Fibroblast of pulmonary artery (primary cell): ENCODE results near the gene RPL12.

Source experiments
- DNase-seq: peaks from one replicate; pipeline ENCODE4 v3.0.0-alpha.2; 2010; ENCODE audit warnings: low read depth
- H3K4me3 ChIP-seq: replicated peaks from 2 replicates; pipeline ENCODE4 v1.5.1; 2011; ENCODE audit warnings: low read depth, mild to moderate bottlenecking, control low read depth, low read length, moderate library complexity
- TF ChIP-seq, protein P1 (sequence below): IDR thresholded peaks from 2 replicates; pipeline ENCODE4 v1.5.1; 2011; ENCODE audit warnings: mild to moderate bottlenecking, control low read depth, low read length, inconsistent platforms; ENCODE audit errors: missing control alignments

The RPL12 gene

DNA sequence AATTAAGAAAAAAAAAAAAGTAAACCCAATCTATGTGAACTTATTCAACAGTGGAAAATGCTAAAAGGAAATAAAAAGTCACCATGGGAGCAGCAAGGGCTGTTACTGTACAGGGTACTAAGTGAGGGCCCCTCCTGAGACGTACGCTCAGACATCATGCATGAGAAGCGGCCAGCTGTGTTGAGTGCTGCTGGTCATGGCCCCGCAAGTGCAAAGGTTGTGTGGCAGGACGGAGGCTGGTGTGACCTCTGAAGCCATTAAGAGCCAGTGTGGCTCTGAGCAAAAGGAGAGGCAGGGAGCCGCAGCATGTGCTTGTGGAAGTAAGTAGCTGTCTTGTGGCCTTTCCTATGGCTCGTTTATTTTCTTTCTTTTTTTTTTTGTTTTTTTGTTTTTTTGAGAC is 30.1 kb downstream of the RPL12 start:
- no peak overlapping the region for H3K4me3 ChIP-seq
- TF ChIP-seq, protein P1, sequence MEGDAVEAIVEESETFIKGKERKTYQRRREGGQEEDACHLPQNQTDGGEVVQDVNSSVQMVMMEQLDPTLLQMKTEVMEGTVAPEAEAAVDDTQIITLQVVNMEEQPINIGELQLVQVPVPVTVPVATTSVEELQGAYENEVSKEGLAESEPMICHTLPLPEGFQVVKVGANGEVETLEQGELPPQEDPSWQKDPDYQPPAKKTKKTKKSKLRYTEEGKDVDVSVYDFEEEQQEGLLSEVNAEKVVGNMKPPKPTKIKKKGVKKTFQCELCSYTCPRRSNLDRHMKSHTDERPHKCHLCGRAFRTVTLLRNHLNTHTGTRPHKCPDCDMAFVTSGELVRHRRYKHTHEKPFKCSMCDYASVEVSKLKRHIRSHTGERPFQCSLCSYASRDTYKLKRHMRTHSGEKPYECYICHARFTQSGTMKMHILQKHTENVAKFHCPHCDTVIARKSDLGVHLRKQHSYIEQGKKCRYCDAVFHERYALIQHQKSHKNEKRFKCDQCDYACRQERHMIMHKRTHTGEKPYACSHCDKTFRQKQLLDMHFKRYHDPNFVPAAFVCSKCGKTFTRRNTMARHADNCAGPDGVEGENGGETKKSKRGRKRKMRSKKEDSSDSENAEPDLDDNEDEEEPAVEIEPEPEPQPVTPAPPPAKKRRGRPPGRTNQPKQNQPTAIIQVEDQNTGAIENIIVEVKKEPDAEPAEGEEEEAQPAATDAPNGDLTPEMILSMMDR = no peak
- no peak for DNase-seq

- H3K4me3 ChIP-seq = no peak overlapping the region
- no peak for DNase-seq
- TF ChIP-seq, protein P1 = no peak
These were observed 31.9 kb downstream of the RPL12 start for GRCh38 chr9:127419348-127419747.

DNA sequence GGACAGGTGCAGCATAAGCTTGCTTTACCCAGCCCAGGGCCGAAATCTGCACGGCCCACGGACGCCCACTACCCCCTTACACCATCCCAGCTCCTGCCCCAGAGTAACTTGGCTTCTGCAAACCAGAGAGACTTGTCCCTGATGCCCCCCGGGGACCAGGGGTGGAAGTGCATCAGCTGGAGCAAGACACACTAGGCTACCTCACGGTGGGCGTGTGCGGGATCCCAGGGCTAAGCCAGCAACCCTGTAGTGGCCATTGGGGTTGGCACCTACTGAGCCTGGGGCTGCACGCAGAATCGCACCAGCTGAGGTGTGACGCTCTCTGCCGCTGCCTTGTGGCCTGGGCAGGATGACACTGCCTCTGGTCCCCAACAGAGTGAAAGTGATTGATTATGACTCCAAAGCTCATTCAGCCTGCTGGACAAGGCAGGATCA is 33.2 kb downstream of the RPL12 start:
- no peak overlapping the region for H3K4me3 ChIP-seq
- TF ChIP-seq, protein P1 = peak; percentile 18
- DNase-seq = no peak

DNA sequence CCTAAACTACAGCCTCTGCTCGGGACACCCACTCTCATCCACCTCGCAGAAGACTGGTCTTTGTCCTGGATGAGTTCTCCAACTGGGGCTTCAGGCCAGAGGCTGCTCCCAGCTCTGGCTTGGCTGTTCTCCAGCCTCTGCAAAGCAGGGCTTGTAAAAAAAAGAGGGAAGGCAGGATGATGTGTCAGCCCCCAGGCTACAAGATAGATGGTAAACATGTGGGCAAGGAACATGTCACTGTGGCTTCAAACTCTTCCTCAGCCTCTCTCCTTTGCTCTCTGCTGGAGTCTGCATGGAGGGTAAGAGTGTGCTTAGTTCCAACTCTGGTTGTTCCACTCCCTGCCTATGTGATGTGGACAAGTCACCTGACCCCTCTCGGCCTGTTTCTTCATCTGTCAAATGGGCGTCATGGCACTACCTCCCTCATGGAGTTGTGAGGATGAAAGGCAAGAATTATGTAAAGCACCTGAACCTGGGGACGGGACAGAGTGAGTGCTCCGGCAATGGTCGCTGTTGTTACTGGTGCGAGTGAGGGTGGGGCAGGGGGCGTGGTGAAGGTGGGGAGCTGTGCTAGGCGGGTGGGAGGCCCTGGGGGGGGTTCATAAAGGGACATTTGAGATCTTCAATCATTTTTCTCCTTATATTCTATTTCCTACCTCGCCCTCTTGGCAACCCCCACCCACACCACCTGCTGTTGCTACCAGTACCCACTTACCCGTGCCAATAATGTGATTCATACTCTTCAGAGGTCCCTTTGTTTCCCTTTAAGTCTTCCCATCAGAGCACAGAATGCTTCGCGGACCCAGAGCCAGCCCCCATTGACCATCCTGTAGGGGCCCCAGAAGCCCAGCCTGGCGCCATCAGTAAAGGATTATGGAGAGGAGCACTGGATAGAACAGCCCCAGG is 33.8 kb downstream of the RPL12 start:
- no peak overlapping the region for H3K4me3 ChIP-seq
- DNase-seq = peak; percentile 24
- TF ChIP-seq, protein P1 = no peak

DNA sequence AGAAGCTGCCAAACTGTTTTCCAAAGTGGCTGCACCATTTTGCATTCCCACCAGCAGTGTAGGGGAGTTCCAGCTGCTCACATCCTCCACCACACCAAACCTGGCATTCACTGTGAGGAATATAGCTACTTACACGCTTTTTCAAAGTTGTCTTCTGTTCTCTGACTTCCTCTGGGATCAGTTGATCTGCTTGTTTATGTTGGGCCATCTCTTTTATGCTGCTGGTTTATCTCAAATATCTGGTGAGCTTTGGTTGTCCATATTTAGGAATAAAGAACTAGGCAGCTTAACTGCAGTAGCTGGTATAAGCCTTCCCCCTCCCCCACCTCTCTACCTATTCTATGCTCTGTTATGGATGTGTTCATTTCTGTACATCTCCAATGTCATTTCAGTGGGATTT is 35.5 kb downstream of the RPL12 start:
- DNase-seq = no peak
- no peak overlapping the region for H3K4me3 ChIP-seq
- TF ChIP-seq, protein P1 = no peak

- TF ChIP-seq, protein P1 = no peak
- no peak for DNase-seq
- no peak overlapping the region for H3K4me3 ChIP-seq
These were observed 36.1 kb downstream of the RPL12 start for GRCh38 chr9:127415141-127415540.

- H3K4me3 ChIP-seq = no peak overlapping the region
- TF ChIP-seq, protein P1 = no peak
- no peak for DNase-seq
These were observed 40.1 kb downstream of the RPL12 start for GRCh38 chr9:127411122-127411521.
